ENCODE data around the gene LIPG.

LIPG gene

DNA sequence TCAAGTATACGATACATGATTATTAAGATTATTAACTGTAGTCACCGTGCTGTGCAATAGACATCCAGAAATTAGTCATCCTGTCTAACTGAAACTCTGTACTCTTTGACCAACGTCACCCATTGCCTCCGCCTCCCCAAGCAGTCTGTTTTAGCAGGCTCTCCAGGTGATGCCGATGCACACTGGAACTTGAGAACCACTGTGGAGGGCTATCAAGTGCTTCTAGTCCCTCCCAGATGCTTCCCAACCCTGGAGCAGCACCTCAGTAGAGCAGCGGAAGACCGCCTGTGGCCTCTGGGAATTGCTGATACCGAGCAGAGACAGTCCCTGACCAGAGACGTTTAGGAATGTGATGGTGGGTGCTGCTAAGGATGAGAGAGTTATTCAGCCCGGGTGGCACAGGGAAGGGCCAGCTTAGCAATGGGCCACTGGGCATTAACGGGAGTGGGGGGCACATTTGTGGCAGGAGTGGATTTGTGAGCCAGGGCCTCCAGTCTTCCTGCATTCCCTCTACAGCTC, 50.7 kb downstream of the LIPG start:
- no peak for DNase-seq (ENCODE audit: low read depth, low spot score)

DNA sequence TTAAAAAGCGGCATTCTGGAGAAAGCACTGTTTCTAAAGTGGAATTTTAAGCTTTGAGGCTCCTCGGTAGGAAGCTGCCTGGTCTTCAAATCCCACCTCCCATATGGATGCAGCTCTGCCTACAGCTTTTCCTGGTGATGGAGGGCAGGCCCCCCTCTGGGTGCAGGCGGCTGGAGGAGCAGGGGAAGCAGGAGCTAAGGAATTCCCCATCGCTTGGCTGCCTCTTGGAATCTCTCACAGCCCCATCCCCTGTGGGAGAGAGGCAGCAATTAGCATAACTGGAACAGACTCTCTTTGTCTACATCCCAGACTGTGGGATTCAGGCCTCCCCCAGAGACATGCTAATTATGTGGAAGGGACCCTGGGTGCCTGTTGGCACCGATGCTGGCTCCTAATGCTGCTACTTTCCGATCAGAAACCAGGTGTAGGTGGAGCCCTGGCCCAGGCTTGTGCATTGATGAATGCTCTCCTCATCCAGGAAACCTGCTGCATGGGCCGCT, 51.3 kb downstream of the LIPG start:
- peak; percentile 82 for DNase-seq (ENCODE audit: low read depth, low spot score)

DNA sequence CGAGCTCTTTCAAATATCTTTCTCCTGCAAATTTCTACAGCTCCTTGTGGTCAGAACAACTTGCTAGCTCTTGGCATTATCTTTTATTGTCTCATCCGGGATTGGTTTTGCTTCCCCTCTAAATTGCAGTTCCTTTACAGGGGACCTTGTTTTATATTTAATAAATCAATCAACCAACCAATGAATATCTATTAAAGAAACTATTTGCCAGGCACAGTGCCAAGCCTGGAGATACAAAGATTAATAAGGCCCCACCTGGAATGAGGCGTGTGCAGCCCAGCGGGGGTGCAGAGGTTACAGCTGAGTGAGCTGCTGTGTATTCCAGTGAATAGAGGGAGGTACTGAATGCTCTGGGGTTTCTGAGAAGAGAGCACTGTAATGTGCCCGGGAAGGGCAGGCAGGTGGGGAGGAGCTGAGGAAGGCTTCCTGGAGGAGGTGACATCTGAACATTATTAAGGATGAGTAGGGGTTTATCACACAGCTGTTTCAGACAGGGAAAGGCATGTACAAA, 51.8 kb downstream of the LIPG start:
- no peak for DNase-seq (ENCODE audit: low read depth, low spot score)

DNA sequence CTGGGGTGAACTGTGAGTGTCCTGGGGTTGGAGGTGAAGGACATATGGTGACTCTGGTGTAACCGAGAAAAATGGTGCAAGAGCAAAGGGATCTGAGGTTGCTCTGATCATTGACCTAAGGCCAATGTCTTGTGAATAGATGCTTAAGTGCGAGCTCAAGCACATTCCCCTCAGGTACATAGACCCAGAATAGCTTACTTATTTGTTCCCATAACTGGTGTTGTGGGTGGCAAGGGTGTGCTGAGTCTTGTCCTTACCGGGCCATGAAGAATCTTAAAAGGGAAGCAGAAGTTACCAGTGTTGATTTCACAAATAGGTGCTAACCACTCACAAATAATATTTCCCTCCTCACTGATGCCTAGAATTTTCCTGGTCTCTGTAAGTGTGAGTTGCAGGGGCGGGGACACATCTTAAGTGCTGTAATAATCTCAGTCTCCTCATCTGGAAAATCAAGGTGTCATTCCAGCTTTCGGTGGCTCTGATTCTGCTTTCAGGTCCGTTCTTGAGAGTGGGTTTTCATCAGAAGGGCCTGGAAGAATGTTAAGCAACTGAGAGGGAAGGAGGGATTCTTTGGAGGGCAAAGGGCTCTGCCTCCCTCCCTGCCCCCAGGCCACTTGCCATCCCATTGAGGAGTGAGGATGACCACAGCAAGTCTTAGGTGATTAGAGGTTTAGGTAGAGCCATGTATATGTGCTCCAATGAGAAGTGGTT, 54.9 kb downstream of the LIPG start:
- no peak for DNase-seq (ENCODE audit: low read depth, low spot score)

DNA sequence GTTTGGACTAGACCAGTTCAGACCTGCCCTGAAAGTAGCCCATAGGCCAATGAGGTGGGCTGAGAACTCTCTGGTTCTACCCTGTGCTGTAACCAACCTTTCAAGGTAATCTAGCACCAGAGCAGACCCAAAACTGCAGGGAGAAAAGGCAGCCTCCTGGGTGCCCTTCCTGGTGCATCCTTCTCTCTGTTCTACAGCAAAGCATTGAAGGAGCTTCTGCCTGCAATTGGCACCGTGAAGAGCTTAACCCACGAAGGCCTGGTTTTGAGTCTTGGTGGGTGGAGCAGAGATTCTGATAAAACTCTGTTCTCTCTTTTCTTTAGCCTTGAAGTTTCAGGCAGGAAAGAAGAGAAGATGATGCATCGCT, 55.5 kb downstream of the LIPG start:
- no peak for DNase-seq (ENCODE audit: low read depth, low spot score)

DNA sequence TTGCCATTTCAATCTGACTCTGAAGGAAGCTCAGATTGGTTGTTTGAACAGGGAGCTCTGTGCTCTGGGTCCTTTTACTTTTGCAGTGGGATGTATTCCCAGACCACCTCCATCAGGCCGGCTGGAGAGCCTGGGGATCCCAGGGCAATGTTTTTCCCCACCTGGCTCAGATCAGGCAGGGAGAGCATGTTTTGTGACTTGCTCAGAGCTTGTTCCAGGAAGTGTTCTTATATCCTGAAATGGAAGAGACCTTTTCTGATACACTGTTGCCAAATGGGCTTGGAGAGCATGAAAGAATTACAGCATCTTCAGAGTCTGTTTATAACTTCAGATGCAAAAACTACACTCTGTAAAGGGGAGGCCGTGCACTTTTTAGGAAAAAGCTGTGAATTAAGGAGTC, 56.0 kb downstream of the LIPG start:
- DNase-seq (ENCODE audit: low read depth, low spot score), result no peak

DNA sequence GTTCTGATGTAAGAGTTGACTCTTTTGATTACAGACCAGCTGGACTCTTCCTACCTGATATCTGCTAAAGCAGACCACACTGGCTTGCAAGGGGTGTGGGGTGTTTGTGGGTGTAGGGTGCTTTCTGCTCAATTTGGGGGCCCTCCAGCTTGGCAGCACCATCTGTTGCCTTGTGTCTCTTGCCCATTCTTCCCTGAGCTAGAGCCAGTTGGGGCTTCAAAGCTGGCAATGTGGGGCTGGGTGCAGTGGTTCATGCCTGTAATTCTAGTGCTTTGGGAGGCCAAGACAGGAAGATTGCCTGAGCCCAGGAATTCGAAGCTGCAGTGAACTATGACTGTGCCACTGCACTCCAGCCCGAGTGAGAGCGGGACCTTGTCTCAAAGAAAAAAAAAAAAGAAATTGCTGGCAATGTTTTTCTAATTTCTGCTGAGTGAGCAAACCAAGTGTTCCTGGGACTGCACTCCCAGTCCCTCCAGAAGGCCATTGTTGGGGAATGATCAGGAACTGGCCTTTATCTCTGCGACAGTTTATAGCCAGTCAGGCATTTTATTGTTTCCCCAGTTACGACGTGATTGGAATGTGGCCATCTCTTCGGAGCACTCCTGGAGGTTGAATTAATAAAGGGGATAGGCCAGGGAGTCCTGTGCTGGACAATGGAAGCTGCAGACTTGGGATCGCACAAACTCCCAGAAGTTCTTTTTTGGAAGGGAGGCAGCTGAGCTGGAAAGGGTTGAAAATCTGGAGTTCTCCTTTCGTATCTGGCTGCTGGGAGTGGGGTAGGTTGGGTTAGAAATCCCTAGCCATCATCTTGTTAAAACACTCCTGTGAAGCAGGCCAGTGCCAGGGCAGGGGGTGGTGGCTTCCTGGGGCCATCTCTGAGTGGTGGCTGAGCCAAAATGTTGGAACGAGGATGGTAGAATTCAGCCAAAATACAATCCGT, 57.2 kb downstream of the LIPG start:
- no peak for DNase-seq (ENCODE audit: low read depth, low spot score)

DNA sequence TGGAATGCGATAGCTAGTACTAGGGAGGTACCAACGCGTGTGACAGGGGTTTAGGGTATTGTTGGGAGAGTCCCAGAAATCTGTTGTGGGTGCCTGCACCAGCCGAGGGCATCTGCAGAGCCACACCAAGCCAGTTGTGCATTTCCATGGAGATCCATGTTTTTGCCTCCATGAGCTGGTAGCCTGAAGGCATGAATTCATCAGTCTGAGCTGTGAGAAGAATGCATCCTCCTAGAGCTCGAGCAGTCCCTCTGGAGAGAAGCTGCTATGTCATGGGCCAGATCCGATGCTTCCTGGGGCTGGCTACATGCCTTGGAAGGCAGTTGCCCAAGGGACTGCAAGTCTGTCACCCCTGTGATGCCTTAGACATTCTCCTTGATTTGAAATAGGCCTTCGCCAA, 57.9 kb downstream of the LIPG start:
- DNase-seq (ENCODE audit: low read depth, low spot score), result no peak

DNA sequence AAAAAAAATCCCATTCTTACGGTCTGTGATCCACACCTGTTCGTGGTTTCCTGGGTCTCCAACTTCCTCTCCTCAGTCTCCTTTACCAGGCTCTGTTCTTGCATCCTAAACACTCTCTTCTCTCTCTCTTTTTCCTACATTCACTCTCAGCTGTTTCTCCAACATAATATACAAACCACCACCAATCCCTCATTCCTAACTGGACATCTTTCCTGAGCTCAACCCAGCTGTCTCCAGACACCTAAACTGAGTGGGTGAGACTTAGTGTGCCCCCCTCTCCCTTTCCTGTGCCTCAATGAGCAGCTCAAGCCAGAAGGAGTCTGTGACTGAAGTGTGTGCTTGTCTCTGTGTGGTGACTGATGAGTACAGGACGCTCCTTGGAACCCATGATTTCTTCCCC, 59.4 kb downstream of the LIPG start:
- DNase-seq (ENCODE audit: low read depth, low spot score), result no peak

DNA sequence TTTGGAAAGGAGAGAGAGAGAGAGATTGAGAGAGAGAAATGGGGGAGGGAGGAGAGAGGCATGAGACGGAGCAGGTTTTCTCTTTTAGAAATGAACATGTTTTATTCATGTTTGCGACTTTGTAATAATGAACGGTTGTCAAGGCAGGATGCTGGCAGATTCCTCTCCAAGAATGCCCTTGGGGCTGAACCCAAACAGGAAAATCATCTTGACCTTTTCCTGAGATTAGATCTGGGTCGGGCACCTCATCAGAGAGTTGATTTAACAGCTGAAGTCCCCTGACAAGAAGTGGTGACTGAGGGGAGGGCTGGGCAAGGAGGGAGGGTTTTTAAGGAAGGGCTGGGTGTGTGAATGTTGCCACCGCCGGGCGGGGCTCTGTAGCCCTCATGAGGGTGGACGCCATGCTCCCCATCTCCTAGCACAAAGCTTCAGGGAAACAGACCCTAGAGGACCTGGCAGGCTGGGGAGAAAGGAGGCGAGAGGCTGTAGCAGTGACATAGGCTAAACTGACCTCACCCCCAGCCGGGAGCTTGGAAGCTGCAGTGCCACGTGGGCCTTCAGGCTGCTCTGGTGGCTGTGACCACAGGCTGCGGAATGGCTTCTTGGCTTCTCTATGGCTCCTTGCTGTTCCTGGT, 60.0 kb downstream of the LIPG start:
- DNase-seq (ENCODE audit: low read depth, low spot score), result no peak

DNA sequence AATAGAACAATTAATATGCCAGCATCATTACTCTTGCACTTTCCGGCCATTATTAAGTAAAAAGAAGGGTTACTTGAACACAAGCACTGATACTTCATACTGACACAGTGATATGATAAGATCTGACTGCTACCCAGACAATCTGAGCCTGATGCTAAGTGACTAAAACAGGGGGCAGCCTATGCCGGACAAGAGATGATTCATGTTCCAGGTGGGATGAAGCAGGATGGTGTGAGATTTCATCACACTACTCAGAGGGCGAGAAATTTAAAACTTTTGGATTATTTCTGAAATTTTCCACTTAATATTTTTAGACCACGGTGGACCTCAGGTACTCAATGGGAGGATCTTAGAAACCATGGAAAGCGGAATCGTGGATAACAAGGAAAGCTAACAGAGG, 61.7 kb downstream of the LIPG start:
- no peak for DNase-seq (ENCODE audit: low read depth, low spot score)

DNA sequence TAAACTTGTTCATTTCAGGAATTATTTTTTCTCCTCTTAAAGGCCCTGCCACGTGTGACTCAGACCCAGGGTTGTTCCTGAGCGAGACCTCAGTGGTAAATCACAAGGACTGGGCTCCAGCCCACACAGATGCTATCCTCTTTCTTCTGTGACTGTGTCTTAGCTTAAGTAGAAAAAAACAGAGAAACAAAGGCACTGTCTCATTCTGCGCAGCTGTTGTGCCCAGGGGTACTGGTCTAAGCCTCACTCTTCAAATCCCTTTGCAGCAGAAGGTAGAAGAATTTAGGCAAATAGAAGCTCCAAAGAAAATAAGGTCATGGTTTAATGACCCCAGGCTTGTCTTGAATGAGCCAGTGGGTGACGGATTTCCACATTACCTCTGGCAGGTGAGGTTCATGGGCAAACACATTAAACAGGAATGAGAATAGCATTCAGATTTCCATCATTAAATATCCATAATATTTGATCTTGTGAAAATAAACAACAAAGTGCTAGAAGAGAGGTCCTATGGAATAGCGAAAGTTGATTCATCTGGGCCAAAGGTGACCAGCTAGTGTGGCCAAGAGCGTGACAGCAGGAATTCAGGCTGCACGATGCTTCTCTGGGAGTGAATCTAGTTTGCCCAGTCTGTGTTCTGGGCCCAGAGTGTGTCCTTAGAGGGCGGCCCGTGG, 63.3 kb downstream of the LIPG start:
- DNase-seq (ENCODE audit: low read depth, low spot score), result no peak

DNA sequence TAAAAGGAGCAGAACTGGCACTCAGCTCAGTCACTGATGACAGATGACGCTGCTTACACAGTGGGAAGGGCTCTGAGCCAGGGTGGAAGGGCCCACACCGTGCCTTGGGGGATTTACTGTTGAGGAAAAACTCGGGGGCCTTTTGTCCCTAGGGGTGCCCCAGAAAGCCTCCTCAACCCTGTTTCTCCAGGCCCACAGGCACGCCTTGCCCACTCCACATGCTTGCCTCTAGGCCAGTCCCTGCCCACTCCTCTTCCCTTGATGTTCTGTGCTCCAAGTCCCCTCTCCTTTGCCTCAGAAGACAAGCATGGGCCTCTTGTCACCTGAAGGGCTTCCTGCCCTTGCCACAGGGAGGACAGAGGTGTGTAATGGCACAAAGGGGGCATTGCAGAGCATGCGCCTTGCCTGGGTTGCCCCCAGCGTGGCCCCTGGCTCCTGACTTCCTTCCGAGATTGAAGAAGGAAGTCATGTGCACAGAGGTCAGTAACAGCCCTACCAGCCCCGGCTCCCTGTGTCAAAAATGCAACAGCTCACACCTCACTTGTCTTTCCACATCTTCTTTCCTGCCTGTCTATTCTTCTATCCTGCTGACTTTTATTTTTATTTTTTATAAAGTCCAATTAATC, 65.1 kb downstream of the LIPG start:
- DNase-seq (ENCODE audit: low read depth, low spot score), result no peak

DNA sequence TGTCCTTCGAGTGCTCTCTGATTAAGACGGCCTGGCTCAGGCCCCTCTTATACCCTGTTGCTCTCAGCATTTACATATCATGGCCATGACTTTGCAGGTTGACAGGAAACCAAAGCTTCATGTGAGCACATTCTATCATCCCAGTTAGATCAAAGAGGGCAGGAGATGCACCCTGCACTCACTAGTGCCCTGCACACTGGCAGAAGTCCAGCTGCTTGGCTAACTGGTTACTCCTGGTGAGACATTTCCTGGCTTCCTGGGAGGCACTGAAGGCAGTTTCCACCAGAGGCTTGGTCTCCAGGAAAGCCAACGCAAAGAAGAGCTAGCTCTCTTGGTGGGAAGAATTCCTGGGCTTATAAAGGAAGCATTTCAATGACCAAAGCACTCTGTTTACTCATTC, 66.3 kb downstream of the LIPG start:
- DNase-seq (ENCODE audit: low read depth, low spot score), result no peak

DNA sequence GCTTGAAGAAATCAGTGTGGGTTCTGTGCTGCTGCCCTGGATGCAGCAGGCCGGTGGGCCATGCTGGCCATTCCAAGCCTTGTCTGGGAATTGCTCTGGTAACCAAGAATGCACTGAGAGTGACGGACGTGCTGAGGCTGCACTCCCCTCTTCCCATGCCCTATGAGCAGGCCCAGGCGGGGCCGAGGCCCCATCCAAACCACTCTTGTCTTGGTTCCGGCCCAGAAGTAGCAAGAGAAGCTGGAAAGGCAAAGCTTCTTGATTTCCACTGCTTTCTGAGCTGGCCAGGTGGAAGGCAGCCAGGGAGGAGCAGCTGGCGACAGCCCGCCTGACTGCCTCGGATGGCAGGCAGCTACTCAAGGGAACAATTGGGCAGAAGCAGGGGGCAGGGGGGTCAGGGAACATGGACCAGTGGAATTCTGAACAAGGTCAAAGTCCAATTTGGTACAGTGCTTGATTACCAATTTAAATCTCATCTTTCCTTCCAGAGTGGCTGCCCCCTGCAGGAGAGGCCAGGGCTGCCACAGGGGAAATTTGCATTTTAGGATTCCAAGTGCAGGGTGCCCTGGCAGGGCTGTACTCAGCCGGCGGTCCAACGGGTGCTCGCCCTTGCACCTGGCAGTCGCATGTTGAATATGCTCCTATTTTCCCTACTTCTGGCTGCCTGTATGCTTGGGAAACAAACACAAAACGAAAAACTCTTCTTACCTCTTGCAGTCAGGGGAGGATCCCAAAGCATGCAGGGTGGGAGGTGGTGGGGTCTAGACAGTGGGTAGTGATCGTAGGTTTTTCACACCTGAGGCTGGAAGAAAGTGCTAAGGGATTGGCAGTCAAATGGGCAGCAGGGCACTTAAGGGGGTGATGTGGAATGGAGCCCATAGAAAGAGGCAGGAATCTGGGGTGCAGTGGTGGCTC, 67.3 kb downstream of the LIPG start:
- no peak for DNase-seq (ENCODE audit: low read depth, low spot score)

DNA sequence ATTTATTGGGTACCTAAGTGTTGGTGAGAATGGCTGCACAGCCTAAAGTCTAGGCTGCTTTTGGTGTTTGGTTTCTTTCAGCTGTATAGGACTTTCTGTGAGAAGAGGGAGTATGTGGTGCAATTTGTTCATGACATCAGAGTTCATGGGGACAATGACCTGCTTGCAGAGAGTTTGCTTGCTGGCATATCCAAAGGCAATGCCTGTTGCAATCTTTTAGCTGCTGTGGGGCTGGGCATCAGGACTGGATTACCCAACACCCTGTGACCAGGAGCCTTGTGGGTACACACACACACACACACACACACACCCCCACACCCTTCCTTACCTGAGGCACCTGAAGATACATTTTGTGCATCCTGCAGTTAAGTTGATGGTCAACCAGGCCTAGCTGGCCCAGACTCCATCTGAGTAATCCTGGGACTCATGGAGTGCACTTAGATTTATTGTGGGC, 68.4 kb downstream of the LIPG start:
- no peak for DNase-seq (ENCODE audit: low read depth, low spot score)

DNA sequence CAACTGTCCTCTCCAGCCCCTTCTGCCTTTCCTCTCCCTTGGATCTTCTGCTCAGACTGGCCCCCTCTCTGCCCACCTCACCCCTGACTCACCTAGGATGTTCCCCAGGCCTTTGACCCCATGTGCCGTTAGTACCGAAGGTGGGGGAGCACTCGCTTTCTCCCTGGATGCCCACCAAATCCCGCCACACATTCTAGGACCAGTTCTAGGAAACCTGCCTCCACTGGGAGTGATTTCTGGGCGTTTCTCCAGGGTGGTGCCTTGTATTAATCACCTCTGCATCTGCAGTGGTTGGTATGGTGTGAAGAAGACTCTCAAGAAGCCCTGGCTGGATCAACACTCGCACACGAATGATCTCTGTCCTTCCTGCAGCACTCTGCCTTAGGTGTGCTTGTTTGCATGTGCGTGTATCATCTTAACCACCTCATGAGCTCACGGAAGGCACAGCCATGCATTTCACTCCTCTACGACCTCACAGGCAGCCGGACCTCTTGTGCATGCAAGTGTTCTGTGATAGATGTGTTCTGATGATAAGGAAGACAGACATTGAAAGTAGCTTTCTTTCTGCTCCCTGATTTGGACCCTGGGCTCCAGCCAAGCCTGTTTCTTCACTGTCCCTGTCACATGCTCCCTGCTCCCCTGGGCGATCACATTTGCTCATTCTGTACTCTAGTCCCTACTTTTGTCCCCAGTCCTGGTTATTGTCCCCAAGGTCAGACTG, 69.4 kb downstream of the LIPG start:
- DNase-seq (ENCODE audit: low read depth, low spot score), result no peak

DNA sequence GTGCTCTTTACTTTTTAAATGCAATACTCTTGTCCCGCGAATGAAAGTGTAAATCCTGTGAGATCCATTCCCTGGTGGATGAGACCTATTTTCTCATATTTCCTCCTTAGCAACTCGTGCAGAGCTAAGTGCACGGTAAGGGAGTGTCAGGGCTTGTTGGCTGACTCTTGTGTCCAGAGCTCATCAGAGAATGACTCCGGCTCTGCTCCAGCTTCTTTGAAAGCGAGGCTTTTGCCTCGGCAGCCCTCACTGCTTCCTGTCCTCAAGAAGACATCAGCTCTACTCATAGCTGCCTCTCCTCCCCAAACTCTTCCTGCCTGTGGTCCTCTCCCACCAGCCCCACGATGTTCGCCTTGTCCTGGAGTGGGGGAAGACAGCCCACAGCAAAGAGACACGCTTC, 70.7 kb downstream of the LIPG start:
- DNase-seq (ENCODE audit: low read depth, low spot score), result no peak

DNA sequence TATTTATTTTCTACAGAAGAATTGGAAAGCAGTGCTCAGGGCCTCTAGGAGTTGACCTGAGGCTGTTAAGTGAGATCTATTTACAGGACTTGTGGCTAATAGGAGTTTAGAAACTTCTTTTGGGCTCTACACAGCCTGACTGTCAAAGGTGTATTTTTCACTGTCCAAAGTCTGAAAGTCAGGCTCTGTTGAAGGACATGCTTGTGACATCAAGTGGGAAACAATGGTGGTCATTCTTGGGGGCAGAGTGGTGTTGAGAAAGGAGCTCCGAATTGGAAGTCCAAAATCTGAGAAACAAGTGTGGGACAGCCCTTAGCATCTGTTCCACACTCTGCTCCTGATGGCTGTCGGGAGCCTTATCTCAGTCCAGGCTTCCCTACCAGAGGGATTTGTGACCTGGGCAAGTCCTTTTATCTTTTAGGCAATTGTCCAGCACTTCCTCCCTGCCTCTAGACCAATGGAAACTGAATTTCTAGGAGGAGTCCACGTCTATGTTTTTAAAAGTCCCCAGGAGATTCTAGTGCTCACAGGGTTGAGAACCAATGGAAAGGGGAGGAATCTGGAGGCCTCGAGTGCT, 76.4 kb downstream of the LIPG start:
- no peak for DNase-seq (ENCODE audit: low read depth, low spot score)
